ENCODE data around the gene PDCD2. TPM values are rescaled to one million over a fixed set of nuclear protein-coding genes. Genes with fewer than 3 reads are reported as not detected.
"Not testable (repeated sequence)": the region's sequence is repeated elsewhere in the genome, so short reads cannot be mapped to it uniquely, and the experiment has no call there.

Gene PDCD2
- 10 to 100 TPM; 42.4 to 48.7 TPM for total RNA-seq
- long read RNA-seq, transcript PDCD2-204 (3 exons, 2,657 nt): minor isoform, 5 of 44 reads
- long read RNA-seq, transcript PDCD2-208 (6 exons, 3,378 nt): major isoform, 26 of 44 reads
- long read RNA-seq, partial matches to known transcripts: 2 of 44 reads
- long read RNA-seq, other reads (novel, unspliced or antisense): 3 of 44 reads

- ATAC-seq (peak; percentile 97), DNase-seq (peak; percentile 95)
- intact Hi-C loops (cut with DNase I, micrococcal nuclease): no loop called here
These were observed at the start of gene PDCD2 for GRCh38 chr6:170584181-170584953. PDCD2 (minus strand) TSS chr6:170584637; CDS start chr6:170584581, 56 bp downstream.

- DNase-seq; ATAC-seq; intact Hi-C loops (cut with DNase I, micrococcal nuclease): not testable (repeated sequence)
These were observed 31.6 kb upstream of the PDCD2 start for GRCh38 chr6:170616020-170616554.

GRCh38 chr6:170612256-170612804, 27.9 kb upstream of the PDCD2 start:
- intact Hi-C loops (cut with DNase I, micrococcal nuclease); DNase-seq: not testable (repeated sequence)
- peak; percentile 87 for ATAC-seq

GRCh38 chr6:170609225-170609624, 24.8 kb upstream of the PDCD2 start:
- ATAC-seq; DNase-seq; intact Hi-C loops (cut with DNase I, micrococcal nuclease): not testable (repeated sequence)

GRCh38 chr6:170605574-170606259, 21.3 kb upstream of the PDCD2 start:
- intact Hi-C loops (cut with DNase I, micrococcal nuclease): no loop called here
- DNase-seq: no peak
- ATAC-seq: no peak

GRCh38 chr6:170597278-170597677, 12.8 kb upstream of the PDCD2 start:
- ATAC-seq (no peak), DNase-seq (no peak)
- intact Hi-C loops (cut with DNase I, micrococcal nuclease): no loop called here

- DNase-seq (no peak), ATAC-seq (no peak)
- intact Hi-C loops (cut with DNase I, micrococcal nuclease): no loop called here
These were observed 12.0 kb upstream of the PDCD2 start for GRCh38 chr6:170596426-170596825.

- intact Hi-C loops (cut with DNase I, micrococcal nuclease): no loop called here
- no peak for DNase-seq
- ATAC-seq: no peak
These were observed 6.3 kb upstream of the PDCD2 start for GRCh38 chr6:170590725-170591124.

- ATAC-seq (peak; percentile 47), DNase-seq (peak in 1 of 2 donors; percentile 11)
- intact Hi-C loops (cut with DNase I, micrococcal nuclease): no loop called here
These were observed 589 bp upstream of the PDCD2 start for GRCh38 chr6:170584954-170585498.

- no peak for ATAC-seq
- intact Hi-C loops (cut with DNase I, micrococcal nuclease): no loop called here
- DNase-seq: no peak
These were observed 669 bp downstream of the PDCD2 start for GRCh38 chr6:170583756-170584180.

- intact Hi-C loops (cut with DNase I, micrococcal nuclease): no loop called here
- no peak for ATAC-seq
- DNase-seq: no peak
These were observed 5.5 kb downstream of the PDCD2 start for GRCh38 chr6:170578909-170579308.

- DNase-seq: no peak
- intact Hi-C loops (cut with DNase I, micrococcal nuclease): no loop called here
- no peak for ATAC-seq
These were observed 9.2 kb downstream of the PDCD2 start for GRCh38 chr6:170575250-170575649.

GRCh38 chr6:170572704-170573466, 11.6 kb downstream of the PDCD2 start:
- DNase-seq: no peak

GRCh38 chr6:170564936-170565530, 19.4 kb downstream of the PDCD2 start:
- intact Hi-C loops (cut with DNase I, micrococcal nuclease): no loop called here
- DNase-seq (no peak), ATAC-seq (no peak)

More at GRCh38 chr6:170572704-170573466, 11.6 kb downstream of the PDCD2 start:
- ATAC-seq: no peak
- intact Hi-C loops (cut with DNase I, micrococcal nuclease): no loop called here

GRCh38 chr6:170561555-170561954, 22.9 kb downstream of the PDCD2 start:
- intact Hi-C loops (cut with DNase I, micrococcal nuclease): no loop called here
- ATAC-seq: no peak
- DNase-seq: no peak

- ATAC-seq (no peak), DNase-seq (no peak)
- intact Hi-C loops (cut with DNase I, micrococcal nuclease): no loop called here
These were observed 29.1 kb downstream of the PDCD2 start for GRCh38 chr6:170555305-170555704.

GRCh38 chr6:170554796-170555137, 29.7 kb downstream of the PDCD2 start:
- ATAC-seq (no peak), DNase-seq (no peak)
- intact Hi-C loops (cut with DNase I, micrococcal nuclease): no loop called here
